HCT116 (cell line): Measurements from ENCODE around the gene STPG2. TPM values are rescaled to one million over a fixed set of nuclear protein-coding genes. Genes with fewer than 3 reads are reported as not detected.

Experiments used
- ATAC-seq: fragments of 200-7000 bp; cut with Tn5 transposase; 2 replicates; pipeline ENCODE4 v1.9.1; 2020; ENCODE audit warnings: mild to moderate bottlenecking, moderate library complexity
- BruUV-seq: library from RNA; stranded (reverse); fragments of 400-500 nt; replicated peaks from 2 replicates; lab custom pipeline; 2021; lab: Mats Ljungman, UMichigan
- CTCF ChIA-PET: fragments of 300-600 bp; sonication (Branson Sonifier 250); formaldehyde crosslinking; loops from one replicate; lab custom pipeline; 2021; ENCODE audit warnings: antibody characterized with exemption; lab: Charles Lee
- POLR2A ChIA-PET: fragments of 300-600, 350-600 bp; sonication (Branson Sonifier 250); formaldehyde crosslinking; loops from one replicate; lab custom pipeline; 2021; ENCODE audit warnings: antibody characterized with exemption; lab: Charles Lee
- RAD21 ChIA-PET, 2 experiments: fragments of 300-600 bp; sonication (Branson Sonifier 250); formaldehyde crosslinking; loops; one replicate each; lab custom pipeline; 2023; ENCODE audit warnings: low total read pairs in 2 of 2; ENCODE audit not compliant: uncharacterized antibody in 2 of 2, unreplicated experiment in 2 of 2, low non-redundant PET in 1 of 2; lab: Charles Lee
- DNase-seq: peaks from one replicate; pipeline ENCODE4 v3.0.0-alpha.2; 2010; ENCODE audit warnings: low read depth, low spot score
- H2AFZ ChIP-seq: fragments of 200-600 bp; shearing (Covaris generic), sonication (generic); 2 replicates; pipeline ENCODE4 v1.6.1; 2017; ENCODE audit warnings: low read depth, mixed run types, mixed read lengths, antibody characterized with exemption, low read length; ENCODE audit not compliant: poor library complexity, severe bottlenecking
- H3K27ac ChIP-seq: 2 replicates; pipeline ENCODE4 v1.5.1; 2012; ENCODE audit warnings: low read depth, low read length
- H3K27me3 ChIP-seq: fragments of 200-600 bp; sonication (generic); 2 replicates; pipeline ENCODE4 v1.6.1; 2016; ENCODE audit warnings: mixed run types, low read length, mixed read lengths; ENCODE audit not compliant: insufficient read depth
- H3K36me3 ChIP-seq, 2 experiments: fragments of 200-500 bp in 1 of 2; fragments of 200-600 bp in 1 of 2; sonication (Bioruptor generic) in 1 of 2; sonication (generic) in 1 of 2; 2 replicates each; pipeline versions ENCODE4 v1.5.1 to v1.6.1; 2014 to 2016; ENCODE audit warnings: low read length in 2 of 2, inconsistent platforms in 1 of 2, mixed read lengths in 1 of 2, mixed run types in 1 of 2; ENCODE audit not compliant: insufficient read depth in 2 of 2, control insufficient read depth in 1 of 2
- H3K4me1 ChIP-seq, 2 experiments: fragments of 200-600 bp in 1 of 2; sonication (generic) in 1 of 2; 2 replicates each; pipeline versions ENCODE4 v1.5.1 to v1.6.1; 2012 to 2017; ENCODE audit warnings: low read length in 2 of 2, inconsistent platforms in 1 of 2, mild to moderate bottlenecking in 1 of 2, mixed read lengths in 1 of 2, mixed run types in 1 of 2, moderate library complexity in 1 of 2; ENCODE audit not compliant: insufficient read depth in 2 of 2, control insufficient read depth in 1 of 2
- H3K4me2 ChIP-seq: fragments of 200-600 bp; sonication (generic); 2 replicates; pipeline ENCODE4 v1.6.1; 2017; ENCODE audit warnings: mixed run types, low read length, mixed read lengths
- H3K4me3 ChIP-seq, 2 experiments: fragments of 200-600 bp in 1 of 2; sonication (generic) in 1 of 2; replicated peaks in 1 of 2; 2 replicates each; pipeline ENCODE4 v1.5.1; 2011 to 2016; ENCODE audit warnings: low read length in 2 of 2, control low read depth in 1 of 2, low read depth in 1 of 2, mild to moderate bottlenecking in 1 of 2, mixed read lengths in 1 of 2, mixed run types in 1 of 2
- H3K79me2 ChIP-seq: fragments of 200-600 bp; sonication (generic); 2 replicates; pipeline ENCODE4 v1.6.1; 2017; ENCODE audit warnings: mild to moderate bottlenecking, mixed run types, low read length, moderate library complexity, mixed read lengths; ENCODE audit not compliant: insufficient read depth
- H3K9ac ChIP-seq: fragments of 200-600 bp; sonication (generic); 2 replicates; pipeline ENCODE4 v1.6.1; 2016; ENCODE audit warnings: low read length, mixed read lengths
- H3K9me2 ChIP-seq: fragments of 200-600 bp; sonication (generic), shearing (Covaris generic); 2 replicates; pipeline ENCODE4 v1.6.1; 2017; ENCODE audit warnings: mixed run types, mild to moderate bottlenecking, moderate library complexity; ENCODE audit not compliant: insufficient read depth
- H3K9me3 ChIP-seq, 2 experiments: fragments of 200-500 bp in 1 of 2; fragments of 200-600 bp in 1 of 2; sonication (Bioruptor generic) in 1 of 2; sonication (generic) in 1 of 2; 2 replicates each; pipeline ENCODE4 v1.6.1; 2014 to 2017; ENCODE audit warnings: low read length in 2 of 2, mixed read lengths in 2 of 2, inconsistent platforms in 1 of 2, low read depth in 1 of 2, mild to moderate bottlenecking in 1 of 2, mixed run types in 1 of 2, moderate library complexity in 1 of 2; ENCODE audit not compliant: control insufficient read depth in 1 of 2, insufficient read depth in 1 of 2
- H4K20me1 ChIP-seq: fragments of 200-600 bp; sonication (generic), shearing (Covaris generic); 2 replicates; pipeline ENCODE4 v1.6.1; 2017; ENCODE audit warnings: mixed run types, mild to moderate bottlenecking, moderate library complexity; ENCODE audit not compliant: insufficient read depth
- CEBPB ChIP-seq: IDR thresholded peaks from 2 replicates; pipeline ENCODE4 v1.6.1; 2012; ENCODE audit warnings: low read depth
- CTCF ChIP-seq, 3 experiments: fragments of 200-600 bp in 1 of 3; sonication (generic) in 1 of 3; IDR thresholded peaks in 2 of 3; conservative IDR thresholded peaks in 1 of 3; 2 replicates each; pipeline ENCODE4 v1.5.1; 2012 to 2017; ENCODE audit warnings: low read depth in 2 of 3, low read length in 2 of 3, antibody characterized with exemption in 1 of 3, borderline replicate concordance in 1 of 3, control low read depth in 1 of 3, mild to moderate bottlenecking in 1 of 3, mixed read lengths in 1 of 3, mixed run types in 1 of 3, moderate library complexity in 1 of 3; ENCODE audit not compliant: insufficient read depth in 1 of 3
- EGR1 ChIP-seq: IDR thresholded peaks from 2 replicates; pipeline ENCODE4 v1.6.1; 2012; ENCODE audit warnings: low read depth
- ELF1 ChIP-seq: IDR thresholded peaks from 2 replicates; pipeline ENCODE4 v1.6.1; 2012; ENCODE audit warnings: low read depth, borderline replicate concordance
- FOSL1 ChIP-seq: IDR thresholded peaks from 2 replicates; pipeline ENCODE4 v1.6.1; 2012; ENCODE audit warnings: low read depth
- POLR2A ChIP-seq: IDR thresholded peaks from 2 replicates; pipeline ENCODE4 v1.7.0; 2011; ENCODE audit warnings: borderline replicate concordance; ENCODE audit not compliant: insufficient read depth, insufficient read length; ENCODE audit errors: extremely low read depth
- POLR2AphosphoS5 ChIP-seq: IDR thresholded peaks from 2 replicates; pipeline ENCODE4 v1.6.1; 2011; ENCODE audit warnings: mild to moderate bottlenecking, low read depth, low read length, moderate library complexity
- SP1 ChIP-seq: IDR thresholded peaks from 2 replicates; pipeline ENCODE4 v1.6.1; 2012; ENCODE audit warnings: low read depth
- YY1 ChIP-seq: IDR thresholded peaks from 2 replicates; pipeline ENCODE4 v1.6.1; 2011; ENCODE audit warnings: low read length, low read depth, moderate library complexity, mild to moderate bottlenecking; ENCODE audit not compliant: insufficient replicate concordance; ENCODE audit errors: extremely low read depth
- ZFX ChIP-seq: fragments of 450-650 bp; IDR thresholded peaks from 2 replicates; pipeline ENCODE4 v1.6.1; 2017
- ZNF274 ChIP-seq: fragments of 200-500 bp; sonication (Bioruptor generic); IDR thresholded peaks from 2 replicates; pipeline ENCODE4 v1.6.1; 2014; ENCODE audit warnings: mild to moderate bottlenecking, low read depth, low read length, inconsistent platforms
- intact Hi-C: fragments of 100-400 bp; cut with micrococcal nuclease; formaldehyde crosslinking; loops from 2 replicates; pipeline ENCODE4 v1.10.0; 2022
- total RNA-seq: library from RNA; stranded (reverse); gene quantifications from one replicate; pipeline ENCODE4 v1.2.1, GENCODE V29; 2021; ENCODE audit not compliant: unreplicated experiment
- TF ChIP-seq, protein P1 (sequence below): IDR thresholded peaks from 2 replicates; pipeline ENCODE4 v1.6.1; 2011; ENCODE audit warnings: mild to moderate bottlenecking, low read length, moderate library complexity; ENCODE audit not compliant: insufficient replicate concordance; ENCODE audit errors: extremely low read depth
- TF ChIP-seq, protein P2 (sequence below): IDR thresholded peaks from 2 replicates; pipeline ENCODE4 v1.6.1; 2012

STPG2 gene
- total RNA-seq, 1 experiment from 2014 or later: not detected

DNA sequence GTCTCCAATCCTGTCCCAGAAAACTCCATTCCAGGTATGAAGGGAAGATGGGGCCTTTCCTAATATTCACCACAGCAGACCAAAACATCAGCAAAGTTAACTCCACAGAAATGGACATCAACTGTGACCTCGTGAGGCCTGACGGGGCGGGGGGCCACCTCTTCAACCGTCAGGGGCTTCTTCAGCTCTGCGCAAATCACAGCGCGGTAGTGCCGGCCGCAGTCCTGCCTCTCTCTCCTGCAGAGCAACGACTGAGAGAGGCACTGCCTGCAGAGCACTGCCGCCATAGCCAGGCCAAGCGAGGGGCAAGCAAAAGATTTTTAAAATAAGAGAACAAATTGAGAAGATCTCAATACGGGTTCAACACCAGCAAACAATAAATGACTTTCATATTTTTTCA is 226.2 kb downstream of the STPG2 start:
- H3K4me1 ChIP-seq: no peaks in the 10 kb centered on the region
- H3K27ac ChIP-seq: no peak overlapping the region
- no peak overlapping the region for H3K4me2 ChIP-seq
- POLR2A ChIA-PET: interaction anchor here (0.6 kb wide), 1 partner anchor 658 kb away, joined by 5 read pairs; no protein-coding TSS in a partner anchor
- no peaks in the 10 kb centered on the region for H3K27me3 ChIP-seq
- H2AFZ ChIP-seq: no peak overlapping the region
- H4K20me1 ChIP-seq: no peaks in the 10 kb centered on the region
- no peak overlapping the region for H3K4me3 ChIP-seq
- no peak for DNase-seq
- TF ChIP-seq, protein P1, sequence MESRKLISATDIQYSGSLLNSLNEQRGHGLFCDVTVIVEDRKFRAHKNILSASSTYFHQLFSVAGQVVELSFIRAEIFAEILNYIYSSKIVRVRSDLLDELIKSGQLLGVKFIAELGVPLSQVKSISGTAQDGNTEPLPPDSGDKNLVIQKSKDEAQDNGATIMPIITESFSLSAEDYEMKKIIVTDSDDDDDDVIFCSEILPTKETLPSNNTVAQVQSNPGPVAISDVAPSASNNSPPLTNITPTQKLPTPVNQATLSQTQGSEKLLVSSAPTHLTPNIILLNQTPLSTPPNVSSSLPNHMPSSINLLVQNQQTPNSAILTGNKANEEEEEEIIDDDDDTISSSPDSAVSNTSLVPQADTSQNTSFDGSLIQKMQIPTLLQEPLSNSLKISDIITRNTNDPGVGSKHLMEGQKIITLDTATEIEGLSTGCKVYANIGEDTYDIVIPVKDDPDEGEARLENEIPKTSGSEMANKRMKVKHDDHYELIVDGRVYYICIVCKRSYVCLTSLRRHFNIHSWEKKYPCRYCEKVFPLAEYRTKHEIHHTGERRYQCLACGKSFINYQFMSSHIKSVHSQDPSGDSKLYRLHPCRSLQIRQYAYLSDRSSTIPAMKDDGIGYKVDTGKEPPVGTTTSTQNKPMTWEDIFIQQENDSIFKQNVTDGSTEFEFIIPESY: no peak
- no peak for TF ChIP-seq ZNF274
- no peak for TF ChIP-seq FOSL1
- TF ChIP-seq ZFX: no peak
- TF ChIP-seq SP1: no peak
- no peak for TF ChIP-seq YY1
- TF ChIP-seq POLR2A: no peak
- TF ChIP-seq, protein P2, sequence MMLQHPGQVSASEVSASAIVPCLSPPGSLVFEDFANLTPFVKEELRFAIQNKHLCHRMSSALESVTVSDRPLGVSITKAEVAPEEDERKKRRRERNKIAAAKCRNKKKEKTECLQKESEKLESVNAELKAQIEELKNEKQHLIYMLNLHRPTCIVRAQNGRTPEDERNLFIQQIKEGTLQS: no peak
- no peak for TF ChIP-seq CTCF (IDR thresholded peaks at IDR 0.05 in 2 of 3, conservative IDR thresholded peaks at IDR 0.05 in 1 of 3; ENCODE audit: borderline replicate concordance in 1 of 3, insufficient read depth in 1 of 3, low read depth in 2 of 3, low read length in 2 of 3)
- no peak for TF ChIP-seq EGR1
- no peak for TF ChIP-seq CEBPB
- TF ChIP-seq POLR2AphosphoS5: no peak
- no peak for TF ChIP-seq ELF1
- TF ChIP-seq, all 23 proteins: peak for 0
- Histone ChIP-seq H3K9me3 (no peaks in the 10 kb centered on the region), H3K79me2 (no peaks in the 10 kb centered on the region), H3K9ac (no peak overlapping the region), H3K36me3 (no peaks in the 10 kb centered on the region), H3K9me2 (no peaks in the 10 kb centered on the region)
- intact Hi-C loops: no loop called here
- ChIA-PET RAD21 (no interaction called here), CTCF (no interaction called here)
- no TSS peak for BruUV-seq
- ATAC-seq: no peak
